ENCODE data around the gene GARIN5A. TPM values are rescaled to one million over a fixed set of nuclear protein-coding genes. Genes with fewer than 3 reads are reported as not detected.

GARIN5A gene
- total and polyA plus RNA-seq, 4 experiments from 2014 or later = 0.39 to 0.61 (median 0.44) TPM; not detected in 1

GRCh38 chr19:50468818-50469217, 7.8 kb downstream of the GARIN5A start:
- Mint-ChIP-seq H3K4me3 (no peak overlapping the region), H3K27me3 (peaks cover 2 to 4% of the 10 kb centered on the region in 2 donors), H3K4me1 (no peaks in the 10 kb centered on the region), H3K27ac (peak overlapping the region in 2 of 7 donors; percentile 28 to 33), H3K36me3 (no peaks in the 10 kb centered on the region), H3K9me3 (no peaks in the 10 kb centered on the region)
- Histone ChIP-seq H3K4me1 (ENCODE audit: insufficient read depth, low read length) (no peaks in the 10 kb centered on the region), H3K4me3 (ENCODE audit: low read length in 2 of 2) (no peak overlapping the region), H3K9me3 (ENCODE audit: control insufficient read depth in 1 of 2, low read length in 2 of 2) (no peaks in the 10 kb centered on the region), H3K27ac (ENCODE audit: low read depth, low read length) (no peak overlapping the region), H3K27me3 (ENCODE audit: insufficient read depth, low read length) (no peaks in the 10 kb centered on the region), H3K36me3 (ENCODE audit: insufficient read depth, low read length) (no peaks in the 10 kb centered on the region)
- intact Hi-C loops (cut with micrococcal nuclease) = no loop called here
- CTCF ChIA-PET (ENCODE audit: partially characterized antibody) = no interaction called here
- POLR2A ChIA-PET (ENCODE audit: partially characterized antibody) = no interaction called here
- no peak for DNase-seq

DNA sequence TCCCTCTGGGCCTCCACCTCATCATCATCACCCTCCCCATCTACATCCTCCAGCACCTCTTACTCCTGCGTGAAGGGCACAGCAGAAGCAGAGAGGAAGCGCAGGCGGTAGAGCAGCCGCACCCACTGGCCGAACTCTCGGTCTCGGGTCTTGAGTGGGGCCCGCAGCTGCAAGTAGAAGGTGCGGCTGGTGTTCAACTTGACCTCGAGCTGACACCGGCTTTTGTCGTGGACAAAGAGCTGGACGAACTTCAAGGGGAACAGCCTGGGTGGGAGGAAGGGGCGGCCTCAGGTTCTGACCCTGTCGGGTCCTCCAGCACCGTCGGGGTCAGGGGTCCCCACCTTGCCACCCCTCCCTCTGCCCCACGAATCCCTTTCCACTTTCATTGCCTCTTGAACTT, 9.1 kb downstream of the GARIN5A start:
- H3K27ac ChIP-seq (ENCODE audit: low read depth, low read length) = no peak overlapping the region
- H3K27me3 ChIP-seq (ENCODE audit: insufficient read depth, low read length) = no peaks in the 10 kb centered on the region
- no peak overlapping the region for H3K4me3 ChIP-seq (ENCODE audit: low read length in 2 of 2)
- no peaks in the 10 kb centered on the region for H3K4me1 ChIP-seq (ENCODE audit: insufficient read depth, low read length)
- H3K36me3 ChIP-seq (ENCODE audit: insufficient read depth, low read length) = no peaks in the 10 kb centered on the region
- ChIA-PET CTCF (ENCODE audit: partially characterized antibody) (no interaction called here), POLR2A (ENCODE audit: partially characterized antibody) (no interaction called here)
- DNase-seq = no peak
- H3K36me3 Mint-ChIP-seq = no peaks in the 10 kb centered on the region
- no peak overlapping the region for H3K27ac Mint-ChIP-seq
- no peaks in the 10 kb centered on the region for H3K9me3 ChIP-seq (ENCODE audit: control insufficient read depth in 1 of 2, low read length in 2 of 2)
- H3K27me3 Mint-ChIP-seq = peaks cover 4 to 5% of the 10 kb centered on the region in 2 donors
- no peak overlapping the region for H3K4me3 Mint-ChIP-seq
- H3K4me1 Mint-ChIP-seq = no peaks in the 10 kb centered on the region
- intact Hi-C loops (cut with micrococcal nuclease) = no loop called here
- H3K9me3 Mint-ChIP-seq = no peaks in the 10 kb centered on the region

DNA sequence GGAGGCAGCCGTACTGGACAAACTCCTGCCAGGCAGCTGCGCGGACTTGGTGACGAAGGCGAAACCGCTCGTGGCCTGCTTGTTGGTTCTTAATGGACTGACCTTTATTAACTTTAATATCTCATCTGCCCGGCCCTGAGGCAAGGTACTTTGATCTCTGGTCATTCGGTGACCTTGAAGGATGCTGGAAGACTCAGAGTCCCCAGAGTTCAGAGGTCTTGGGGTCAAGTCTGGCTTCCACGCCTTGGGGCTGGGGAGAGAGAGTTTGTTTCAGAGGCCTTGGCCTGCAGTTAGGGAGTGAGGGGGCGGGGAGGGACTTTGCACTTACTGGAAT, 10.0 kb downstream of the GARIN5A start:
- no peaks in the 10 kb centered on the region for H3K4me1 ChIP-seq (ENCODE audit: insufficient read depth, low read length)
- Mint-ChIP-seq H3K36me3 (no peaks in the 10 kb centered on the region), H3K27me3 (peaks cover 4 to 5% of the 10 kb centered on the region in 2 donors), H3K4me1 (no peaks in the 10 kb centered on the region), H3K27ac (no peak overlapping the region), H3K9me3 (no peaks in the 10 kb centered on the region), H3K4me3 (no peak overlapping the region)
- H3K36me3 ChIP-seq (ENCODE audit: insufficient read depth, low read length) = no peaks in the 10 kb centered on the region
- no peak overlapping the region for H3K4me3 ChIP-seq (ENCODE audit: low read length in 2 of 2)
- CTCF ChIA-PET (ENCODE audit: partially characterized antibody) = no interaction called here
- H3K27me3 ChIP-seq (ENCODE audit: insufficient read depth, low read length) = no peaks in the 10 kb centered on the region
- POLR2A ChIA-PET (ENCODE audit: partially characterized antibody) = interaction anchor here (1.1 kb wide), 1 partner anchor 109 kb away, joined by 4 read pairs; no protein-coding TSS in a partner anchor
- intact Hi-C loops (cut with micrococcal nuclease) = no loop called here
- no peaks in the 10 kb centered on the region for H3K9me3 ChIP-seq (ENCODE audit: control insufficient read depth in 1 of 2, low read length in 2 of 2)
- DNase-seq = no peak
- H3K27ac ChIP-seq (ENCODE audit: low read depth, low read length) = no peak overlapping the region

- ChIA-PET CTCF (ENCODE audit: partially characterized antibody) (interaction anchor here (0.9 to 1.3 kb wide), 2 partner anchors 98 to 109 kb away, joined by 3 read pairs; no protein-coding TSS in a partner anchor), POLR2A (ENCODE audit: partially characterized antibody) (interaction anchor here (1.1 kb wide), 1 partner anchor 109 kb away, joined by 4 read pairs; no protein-coding TSS in a partner anchor)
- no peaks in the 10 kb centered on the region for H3K4me1 ChIP-seq (ENCODE audit: insufficient read depth, low read length)
- Mint-ChIP-seq H3K9me3 (no peaks in the 10 kb centered on the region), H3K4me3 (no peak overlapping the region), H3K36me3 (no peaks in the 10 kb centered on the region), H3K4me1 (peaks cover 3 to 4% (median 3%) of the 10 kb centered on the region in 4 donors), H3K27me3 (peaks cover 6 to 8% of the 10 kb centered on the region in 2 donors), H3K27ac (no peak overlapping the region)
- no peaks in the 10 kb centered on the region for H3K36me3 ChIP-seq (ENCODE audit: insufficient read depth, low read length)
- no peak overlapping the region for H3K27ac ChIP-seq (ENCODE audit: low read depth, low read length)
- DNase-seq = no peak
- no peaks in the 10 kb centered on the region for H3K9me3 ChIP-seq (ENCODE audit: control insufficient read depth in 1 of 2, low read length in 2 of 2)
- no peak overlapping the region for H3K4me3 ChIP-seq (ENCODE audit: low read length in 2 of 2)
- intact Hi-C loops (cut with micrococcal nuclease) = no loop called here
- H3K27me3 ChIP-seq (ENCODE audit: insufficient read depth, low read length) = peaks cover 2% of the 10 kb centered on the region
Observed at GRCh38 chr19:50465986-50466705, 10.5 kb downstream of the GARIN5A start.

- H3K4me1 Mint-ChIP-seq = peaks cover 3 to 6% (median 4%) of the 10 kb centered on the region in 4 donors
- Histone ChIP-seq H3K4me1 (ENCODE audit: insufficient read depth, low read length) (no peaks in the 10 kb centered on the region), H3K27ac (ENCODE audit: low read depth, low read length) (no peak overlapping the region), H3K27me3 (ENCODE audit: insufficient read depth, low read length) (peaks cover 2% of the 10 kb centered on the region), H3K9me3 (ENCODE audit: control insufficient read depth in 1 of 2, low read length in 2 of 2) (no peaks in the 10 kb centered on the region), H3K4me3 (ENCODE audit: low read length in 2 of 2) (no peak overlapping the region), H3K36me3 (ENCODE audit: insufficient read depth, low read length) (no peaks in the 10 kb centered on the region)
- intact Hi-C loops (cut with micrococcal nuclease) = no loop called here
- H3K36me3 Mint-ChIP-seq = no peaks in the 10 kb centered on the region
- no peak overlapping the region for H3K4me3 Mint-ChIP-seq
- no peak for DNase-seq
- no peaks in the 10 kb centered on the region for H3K9me3 Mint-ChIP-seq
- peaks cover 6 to 11% of the 10 kb centered on the region in 2 donors for H3K27me3 Mint-ChIP-seq
- H3K27ac Mint-ChIP-seq = no peak overlapping the region
- CTCF ChIA-PET (ENCODE audit: partially characterized antibody) = interaction anchor here (1.3 kb wide), 1 partner anchor 108 kb away, joined by 3 read pairs; no protein-coding TSS in a partner anchor
- POLR2A ChIA-PET (ENCODE audit: partially characterized antibody) = no interaction called here
Observed at GRCh38 chr19:50465000-50465399, 11.6 kb downstream of the GARIN5A start.

GRCh38 chr19:50464348-50464747, 12.3 kb downstream of the GARIN5A start:
- POLR2A ChIA-PET (ENCODE audit: partially characterized antibody) = no interaction called here
- intact Hi-C loops (cut with micrococcal nuclease) = no loop called here

DNA sequence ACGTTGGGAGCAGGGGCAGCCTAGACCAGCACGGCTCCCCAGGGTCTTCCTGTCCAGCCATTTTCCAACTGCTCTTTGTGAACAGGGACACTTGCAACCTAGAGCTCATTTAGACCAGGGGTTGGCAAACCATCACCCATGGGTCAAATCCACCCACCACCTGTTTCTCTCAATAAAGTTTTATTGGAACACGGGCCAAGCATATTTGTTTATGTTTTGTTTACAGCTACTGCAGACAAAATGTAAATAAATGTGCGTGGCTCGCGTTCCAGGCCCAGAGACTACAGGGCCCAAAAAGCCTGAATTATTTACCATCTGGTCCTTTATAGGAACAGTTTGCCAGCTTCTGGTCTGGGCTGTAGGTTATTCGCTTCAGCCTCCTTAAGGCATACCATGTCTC, 13.7 kb downstream of the GARIN5A start:
- Mint-ChIP-seq H3K4me1 (peaks cover 3 to 6% (median 4%) of the 10 kb centered on the region in 4 donors), H3K36me3 (no peaks in the 10 kb centered on the region), H3K27me3 (peaks cover 6 to 10% of the 10 kb centered on the region in 2 donors), H3K9me3 (no peaks in the 10 kb centered on the region), H3K4me3 (no peak overlapping the region), H3K27ac (no peak overlapping the region)
- no peak overlapping the region for H3K27ac ChIP-seq (ENCODE audit: low read depth, low read length)
- intact Hi-C loops (cut with micrococcal nuclease) = no loop called here
- no peak overlapping the region for H3K4me3 ChIP-seq (ENCODE audit: low read length in 2 of 2)
- H3K4me1 ChIP-seq (ENCODE audit: insufficient read depth, low read length) = no peaks in the 10 kb centered on the region
- peaks cover 2% of the 10 kb centered on the region for H3K27me3 ChIP-seq (ENCODE audit: insufficient read depth, low read length)
- POLR2A ChIA-PET (ENCODE audit: partially characterized antibody) = interaction anchor here (1.1 kb wide), 1 partner anchor 13 kb away, joined by 3 read pairs; the partner anchor contains the start of genes EMC10 and GARIN5A
- CTCF ChIA-PET (ENCODE audit: partially characterized antibody) = interaction anchor here (0.9 to 1.8 kb wide), 4 partner anchors 11 to 105 kb away, joined by 3 to 11 read pairs (median 3); no protein-coding TSS in a partner anchor
- no peak for DNase-seq
- no peaks in the 10 kb centered on the region for H3K9me3 ChIP-seq (ENCODE audit: control insufficient read depth in 1 of 2, low read length in 2 of 2)
- H3K36me3 ChIP-seq (ENCODE audit: insufficient read depth, low read length) = no peaks in the 10 kb centered on the region

More at GRCh38 chr19:50464348-50464747, 12.3 kb downstream of the GARIN5A start:
- Mint-ChIP-seq H3K4me3 (no peak overlapping the region), H3K27ac (no peak overlapping the region), H3K9me3 (no peaks in the 10 kb centered on the region), H3K4me1 (peaks cover 3 to 6% (median 4%) of the 10 kb centered on the region in 4 donors), H3K27me3 (peaks cover 6 to 10% of the 10 kb centered on the region in 2 donors), H3K36me3 (no peaks in the 10 kb centered on the region)
- no peaks in the 10 kb centered on the region for H3K9me3 ChIP-seq (ENCODE audit: control insufficient read depth in 1 of 2, low read length in 2 of 2)
- no peak overlapping the region for H3K4me3 ChIP-seq (ENCODE audit: low read length in 2 of 2)
- no peak overlapping the region for H3K27ac ChIP-seq (ENCODE audit: low read depth, low read length)
- CTCF ChIA-PET (ENCODE audit: partially characterized antibody) = interaction anchor here (0.8 kb wide), 1 partner anchor 107 kb away, joined by 4 read pairs; no protein-coding TSS in a partner anchor
- no peaks in the 10 kb centered on the region for H3K4me1 ChIP-seq (ENCODE audit: insufficient read depth, low read length)
- H3K36me3 ChIP-seq (ENCODE audit: insufficient read depth, low read length) = no peaks in the 10 kb centered on the region
- no peak for DNase-seq
- H3K27me3 ChIP-seq (ENCODE audit: insufficient read depth, low read length) = peaks cover 2% of the 10 kb centered on the region

Measured in CD4-positive, alpha-beta memory T cell (primary cell).